ENCODE data around the gene SCUBE2.

GRCh38 chr11:9104580-9104979 is 13.2 kb upstream of the SCUBE2 start:
- TF ChIP-seq EP300 (IDR thresholded peaks at IDR 0.05), result no peak
- no peak for TF ChIP-seq CTCF (IDR thresholded peaks at IDR 0.05)

Data from sigmoid colon (tissue), 4 donors.